PC-3 (cell line): Measurements from ENCODE around the gene LY86. TPM values are rescaled to one million over a fixed set of nuclear protein-coding genes. Genes with fewer than 3 reads are reported as not detected.

Source experiments
- ATAC-seq: fragments of 200-7000 bp; cut with Tn5 transposase; 2 replicates; pipeline ENCODE4 v1.9.1; 2020; ENCODE audit warnings: mild to moderate bottlenecking, moderate library complexity
- BruUV-seq: library from RNA; stranded (reverse); fragments of 400-500 nt; replicated peaks from 2 replicates; lab custom pipeline; 2021; lab: Mats Ljungman, UMichigan
- CTCF ChIA-PET: fragments of 300-600 bp; sonication (Branson Sonifier 250); formaldehyde crosslinking; loops from one replicate; lab custom pipeline; 2022; ENCODE audit warnings: antibody characterized with exemption; lab: Charles Lee
- POLR2A ChIA-PET: fragments of 300-600 bp; sonication (Branson Sonifier 250); formaldehyde crosslinking; loops from one replicate; lab custom pipeline; 2022; ENCODE audit warnings: antibody characterized with exemption; ENCODE audit not compliant: unreplicated experiment; lab: Charles Lee
- DNase-seq: peaks from one replicate; pipeline ENCODE4 v3.0.0-alpha.2; 2015
- H2AFZ ChIP-seq: fragments of 300-600 bp; sonication (generic); 2 replicates; pipeline ENCODE4 v1.6.0; 2016; ENCODE audit warnings: antibody characterized with exemption, low read length
- H3F3A ChIP-seq: fragments of 300-600 bp; sonication (generic); one replicate; pipeline ENCODE4 v1.6.0; 2017; ENCODE audit warnings: antibody characterized with exemption, low read length, control low read depth, mild to moderate bottlenecking; ENCODE audit not compliant: unreplicated experiment
- H3K27ac ChIP-seq: fragments of 300-600 bp; sonication (generic); 2 replicates; pipeline ENCODE4 v1.5.1; 2016; ENCODE audit warnings: mild to moderate bottlenecking, low read length
- H3K27me3 ChIP-seq: fragments of 300-600 bp; sonication (generic); 2 replicates; pipeline ENCODE4 v1.6.1; 2016; ENCODE audit warnings: low read length, mixed read lengths
- H3K36me3 ChIP-seq: fragments of 300-600 bp; sonication (generic); 2 replicates; pipeline ENCODE4 v1.6.1; 2016; ENCODE audit warnings: low read depth, mixed run types, low read length, mixed read lengths
- H3K4me1 ChIP-seq: fragments of 300-600 bp; sonication (generic); 2 replicates; pipeline ENCODE4 v1.5.1; 2016; ENCODE audit warnings: low read length; ENCODE audit not compliant: insufficient read depth
- H3K4me2 ChIP-seq: fragments of 300-600 bp; sonication (generic); 2 replicates; pipeline ENCODE4 v1.6.0; 2016; ENCODE audit warnings: low read length
- H3K4me3 ChIP-seq: fragments of 300-600 bp; sonication (generic); 2 replicates; pipeline ENCODE4 v1.5.1; 2016; ENCODE audit warnings: mild to moderate bottlenecking, low read length, mixed read lengths
- H3K79me2 ChIP-seq: fragments of 300-600 bp; sonication (generic); 2 replicates; pipeline ENCODE4 v1.6.1; 2017; ENCODE audit warnings: low read length, mixed read lengths
- H3K9ac ChIP-seq: fragments of 300-600 bp; sonication (generic); 2 replicates; pipeline ENCODE4 v1.6.0; 2016; ENCODE audit warnings: mild to moderate bottlenecking, low read length
- H3K9me2 ChIP-seq: fragments of 300-600 bp; sonication (generic); replicated peaks from 2 replicates; pipeline ENCODE4 v1.6.1; 2016; ENCODE audit warnings: mixed run types, low read length, mixed read lengths
- H3K9me3 ChIP-seq: fragments of 300-600 bp; sonication (generic); 2 replicates; pipeline ENCODE4 v1.6.1; 2016; ENCODE audit warnings: low read length, mixed read lengths
- H4K20me1 ChIP-seq: fragments of 300-600 bp; sonication (generic); 2 replicates; pipeline ENCODE4 v1.6.1; 2016; ENCODE audit warnings: low read length, mixed read lengths
- CTCF ChIP-seq: fragments of 300-600 bp; sonication (generic); conservative IDR thresholded peaks from 2 replicates; pipeline ENCODE4 v1.5.1; 2017; ENCODE audit warnings: antibody characterized with exemption, low read depth, mild to moderate bottlenecking, low read length
- EZH2 ChIP-seq: fragments of 300-600 bp; sonication (generic); IDR thresholded peaks from one replicate; pipeline ENCODE4 v1.6.1; 2017; ENCODE audit warnings: antibody characterized with exemption, mild to moderate bottlenecking, low read length; ENCODE audit not compliant: unreplicated experiment
- EZH2phosphoT487 ChIP-seq: fragments of 300-600 bp; sonication (generic); IDR thresholded peaks from 2 replicates; pipeline ENCODE4 v1.6.1; 2018; ENCODE audit warnings: mild to moderate bottlenecking, antibody characterized with exemption, low read length, borderline replicate concordance
- intact Hi-C: fragments of 100-400 bp; cut with micrococcal nuclease; formaldehyde crosslinking; loops from 2 replicates; pipeline ENCODE4 v1.9.0; 2023
- total RNA-seq: library from RNA; depleted of rRNA; stranded (reverse); fragments of >200 nt; gene quantifications from 2 replicates; pipeline ENCODE4 v1.2.3, GENCODE V29; 2014

Gene LY86
- total RNA-seq, 1 experiment from 2014 or later: not detected

- H3K4me2 ChIP-seq: no peak overlapping the region
- H3K9ac ChIP-seq: peak overlapping the region; percentile 30; the same call in 1 of the 2 replicates
- no peaks in the 10 kb centered on the region for H3K36me3 ChIP-seq
- H3K4me1 ChIP-seq: peaks cover 23% of the 10 kb centered on the region
- intact Hi-C loops: loop anchor here (10.0 kb wide), 1 partner anchor 357 kb away; no protein-coding TSS in a partner anchor
- H3K9me2 ChIP-seq: no peaks in the 10 kb centered on the region
- H3K27me3 ChIP-seq: no peaks in the 10 kb centered on the region
- H3K4me3 ChIP-seq: no peak overlapping the region
- no peaks in the 10 kb centered on the region for H3K9me3 ChIP-seq
- H2AFZ ChIP-seq: no peak overlapping the region
- ChIA-PET CTCF (interaction anchor here (1.7 kb wide), 1 partner anchor 11 kb away, joined by 8 read pairs; no protein-coding TSS in a partner anchor), POLR2A (no interaction called here)
- no peaks in the 10 kb centered on the region for H3F3A ChIP-seq
- ATAC-seq (no peak), DNase-seq (no peak)
- no TSS peak for BruUV-seq
- peak overlapping the region; percentile 31 for H3K27ac ChIP-seq
- TF ChIP-seq EZH2 (no peak), CTCF (no peak), EZH2phosphoT487 (no peak)
- H4K20me1 ChIP-seq: no peaks in the 10 kb centered on the region
- no peaks in the 10 kb centered on the region for H3K79me2 ChIP-seq
These were observed 109.1 kb downstream of the LY86 start for GRCh38 chr6:6697620-6698019.

- H3K4me2 ChIP-seq: no peak overlapping the region
- H3F3A ChIP-seq: no peaks in the 10 kb centered on the region
- H3K4me3 ChIP-seq: no peak overlapping the region
- no peaks in the 10 kb centered on the region for H4K20me1 ChIP-seq
- peak overlapping the region; percentile 55 for H3K27ac ChIP-seq
- no peaks in the 10 kb centered on the region for H3K9me2 ChIP-seq
- peak overlapping the region; percentile 10; the same call in 1 of the 2 replicates for H3K9ac ChIP-seq
- H2AFZ ChIP-seq: no peak overlapping the region
- no peaks in the 10 kb centered on the region for H3K9me3 ChIP-seq
- ATAC-seq (peak; percentile 68), DNase-seq (peak; percentile 86)
- CTCF ChIA-PET: no interaction called here
- TF ChIP-seq CTCF (no peak), EZH2phosphoT487 (no peak), EZH2 (no peak)
- intact Hi-C loops: loop anchor here (10.0 kb wide), 1 partner anchor 355 kb away; no protein-coding TSS in a partner anchor
- POLR2A ChIA-PET: no interaction called here
- peaks cover 23% of the 10 kb centered on the region for H3K4me1 ChIP-seq
- no peaks in the 10 kb centered on the region for H3K79me2 ChIP-seq
- no peaks in the 10 kb centered on the region for H3K36me3 ChIP-seq
- BruUV-seq: no TSS peak
- H3K27me3 ChIP-seq: no peaks in the 10 kb centered on the region
These were observed 111.3 kb downstream of the LY86 start for GRCh38 chr6:6699741-6700367.
